Endothelial cell of umbilical vein (primary cell): ENCODE measurements around the gene SELENOO. TPM values are rescaled to one million over a fixed set of nuclear protein-coding genes. Genes with fewer than 3 reads are reported as not detected.

Source experiments
- BruUV-seq: library from RNA; stranded (reverse); fragments of 400-500 nt; replicated peaks from 2 replicates; lab custom pipeline; 2021; lab: Mats Ljungman, UMichigan
- CTCF ChIA-PET: fragments of 300-600, 350-600 bp; sonication (Branson Sonifier 250); formaldehyde crosslinking; loops from one replicate; lab custom pipeline; 2021; ENCODE audit warnings: antibody characterized with exemption, inconsistent platforms; lab: Charles Lee
- POLR2A ChIA-PET: fragments of 300-600, 350-600 bp; sonication (Branson Sonifier 250); formaldehyde crosslinking; loops from one replicate; lab custom pipeline; 2021; ENCODE audit warnings: antibody characterized with exemption, inconsistent platforms; lab: Charles Lee
- DNase-seq: peaks from one replicate; pipeline ENCODE4 v3.0.0-alpha.2; 2011; ENCODE audit warnings: low read depth, low spot score
- FAIRE-seq: peaks from 2 replicates; lab custom pipeline; 2011; peaks lifted over from hg19 to GRCh38; lab: Jason Lieb, UNC
- H2AFZ ChIP-seq: 2 replicates; pipeline ENCODE4 v1.6.0; 2012; ENCODE audit warnings: low read depth, low read length, control low read depth, inconsistent platforms
- H3K27ac ChIP-seq: 2 replicates; pipeline ENCODE4 v1.5.1; 2011; ENCODE audit warnings: low read depth, mild to moderate bottlenecking, control low read depth, low read length, moderate library complexity; ENCODE audit not compliant: insufficient read depth
- H3K27me3 ChIP-seq, 2 experiments: 2 replicates each; pipeline versions ENCODE4 v1.6.0 to v1.6.1; 2011; ENCODE audit warnings: low read length in 2 of 2, mixed read lengths in 1 of 2; ENCODE audit not compliant: control insufficient read depth in 2 of 2, insufficient read depth in 2 of 2
- H3K36me3 ChIP-seq, 2 experiments: 2 replicates in 1 of 2; 3 replicates in 1 of 2; pipeline ENCODE4 v1.5.1; 2011; ENCODE audit warnings: low read length in 2 of 2, mild to moderate bottlenecking in 1 of 2, moderate library complexity in 1 of 2; ENCODE audit not compliant: control insufficient read depth in 2 of 2, insufficient read depth in 2 of 2; ENCODE audit errors: extremely low read depth in 1 of 2
- H3K4me1 ChIP-seq: 3 replicates; pipeline ENCODE4 v1.5.1; 2011; ENCODE audit warnings: mild to moderate bottlenecking, low read length; ENCODE audit not compliant: control insufficient read depth, insufficient read depth; ENCODE audit errors: extremely low read depth
- H3K4me2 ChIP-seq: 2 replicates; pipeline ENCODE4 v1.6.1; 2011; ENCODE audit warnings: low read length, control low read depth, mixed read lengths; ENCODE audit not compliant: insufficient read depth
- H3K4me3 ChIP-seq, 3 experiments: fragments of 200-600 bp in 1 of 3; sonication (generic), shearing (Covaris generic) in 1 of 3; replicated peaks in 1 of 3; 2 replicates each; pipeline ENCODE4 v1.5.1; 2011 to 2016; ENCODE audit warnings: control low read depth in 3 of 3, low read length in 3 of 3, mild to moderate bottlenecking in 2 of 3, inconsistent platforms in 1 of 3, low read depth in 1 of 3, moderate library complexity in 1 of 3; ENCODE audit not compliant: insufficient read depth in 1 of 3
- H3K79me2 ChIP-seq: 2 replicates; pipeline ENCODE4 v1.6.0; 2012; ENCODE audit warnings: low read length, inconsistent platforms; ENCODE audit not compliant: control insufficient read depth, insufficient read depth
- H3K9ac ChIP-seq: replicated peaks from 2 replicates; pipeline ENCODE3; 2011; ENCODE audit warnings: low read length, control low read depth; ENCODE audit not compliant: insufficient read depth; ENCODE audit errors: extremely low read depth
- H3K9me1 ChIP-seq: replicated peaks from 3 replicates; pipeline ENCODE4 v1.6.0; 2011; ENCODE audit warnings: mild to moderate bottlenecking, low read length; ENCODE audit not compliant: control insufficient read depth, insufficient read depth; ENCODE audit errors: extremely low read depth
- H3K9me3 ChIP-seq: replicated peaks from 2 replicates; pipeline ENCODE4 v1.5.1; 2012; ENCODE audit warnings: low read length, inconsistent platforms; ENCODE audit not compliant: control insufficient read depth, insufficient read depth
- H4K20me1 ChIP-seq: replicated peaks from 2 replicates; pipeline ENCODE3; 2011; ENCODE audit warnings: mild to moderate bottlenecking, low read length; ENCODE audit not compliant: control insufficient read depth, insufficient read depth; ENCODE audit errors: extremely low read depth
- EZH2 ChIP-seq: IDR thresholded peaks from 2 replicates; pipeline ENCODE4 v1.6.1; 2012; ENCODE audit warnings: borderline replicate concordance, low read depth, mild to moderate bottlenecking, moderate library complexity, low read length, inconsistent platforms; ENCODE audit not compliant: severe bottlenecking
- FOS ChIP-seq: IDR thresholded peaks from 2 replicates; pipeline ENCODE4 v1.6.1; 2011; ENCODE audit warnings: mild to moderate bottlenecking, low read length, moderate library complexity, borderline replicate concordance; ENCODE audit not compliant: insufficient read depth
- GATA2 ChIP-seq: IDR thresholded peaks from 2 replicates; pipeline ENCODE4 v1.7.0; 2011; ENCODE audit warnings: low read depth, mild to moderate bottlenecking, moderate library complexity, mixed read lengths, low read length; ENCODE audit not compliant: insufficient read length, insufficient read depth
- JUN ChIP-seq: IDR thresholded peaks from 2 replicates; pipeline ENCODE4 v1.6.1; 2011; ENCODE audit warnings: borderline replicate concordance, low read depth; ENCODE audit not compliant: insufficient read length, insufficient read depth
- MYC ChIP-seq: IDR thresholded peaks from one replicate; pipeline ENCODE4 v1.6.1; 2011; ENCODE audit warnings: mild to moderate bottlenecking, low read depth, low read length
- POLR2A ChIP-seq: IDR thresholded peaks from 2 replicates; pipeline ENCODE4 v1.6.1; 2012; ENCODE audit warnings: low read depth, mild to moderate bottlenecking, control low read depth, low read length
- POLR2AphosphoS5 ChIP-seq: IDR thresholded peaks from 2 replicates; pipeline ENCODE4 v1.6.1; 2012; ENCODE audit warnings: low read depth, mild to moderate bottlenecking, control low read depth, low read length, moderate library complexity; ENCODE audit not compliant: insufficient read depth
- dilution Hi-C: fragments of 300-500 bp; cut with MboI; formaldehyde crosslinking; loops from one replicate; pipeline ENCODE4 v1.15.0; 2019; ENCODE audit warnings: low sequenced_read_pairs; ENCODE audit not compliant: extremely low pct_ligation_motif_present
- intact Hi-C: fragments of 100-400 bp; cut with micrococcal nuclease; formaldehyde crosslinking; loops from one replicate; pipeline ENCODE4 v1.10.0; 2022
- polyA plus RNA-seq, 4 experiments: library from polyadenylated mRNA; depleted of rRNA in 3 of 4; stranded (reverse) in 3 of 4; unstranded in 1 of 4; fragments of >200 nt; gene quantifications; 2 replicates each; pipeline versions ENCODE4 v1.2.1 to v1.2.3, GENCODE V29; 2011 to 2012; ENCODE audit warnings: missing spikeins in 1 of 4
- total RNA-seq: library from RNA; stranded (reverse); gene quantifications from 2 replicates; pipeline ENCODE4 v1.2.3, GENCODE V29; 2021
- TF ChIP-seq, protein P1 (sequence below), 2 donors: IDR thresholded peaks; 1 replicate in 1 of 2; 2 replicates in 1 of 2; pipeline ENCODE4 v1.5.1; 2011; ENCODE audit warnings: low read length in 2 of 2, mild to moderate bottlenecking in 2 of 2, moderate library complexity in 2 of 2, control low read depth in 1 of 2, inconsistent platforms in 1 of 2, low read depth in 1 of 2; ENCODE audit not compliant: insufficient read depth in 1 of 2; ENCODE audit errors: extremely low read depth in 1 of 2
- TF ChIP-seq, protein P2 (sequence below): IDR thresholded peaks from 2 replicates; pipeline ENCODE4 v1.6.1; 2011; ENCODE audit not compliant: insufficient read depth, insufficient read length

The SELENOO gene
- total and polyA plus RNA-seq, 2 donors (not counting 3 experiments of a cell fraction or from before 2014, with no cell fraction given), result 24.1 to 37.5 TPM

DNA sequence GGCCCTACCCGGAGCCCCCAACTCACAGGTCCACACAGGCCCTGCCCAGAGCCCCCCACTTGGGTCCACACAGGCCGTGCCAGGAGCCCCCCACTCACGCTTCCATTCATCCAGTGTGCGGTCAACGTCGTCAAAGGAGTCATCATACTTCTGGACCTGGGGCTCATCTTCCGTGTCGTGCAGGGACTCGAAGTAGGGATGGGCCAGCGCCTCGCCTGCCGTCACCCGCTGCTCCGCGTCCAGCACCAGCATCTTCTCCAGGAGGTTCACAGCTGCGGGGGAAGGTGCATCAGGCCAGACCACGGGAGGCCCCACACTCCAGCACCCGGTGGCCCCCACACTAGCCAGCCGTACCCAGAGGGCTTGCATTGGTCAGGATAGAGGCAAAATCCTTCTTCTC, 54.3 kb downstream of the SELENOO start:
- dilution Hi-C loops, result no loop called here
- no peak overlapping the region for H3K4me2 ChIP-seq
- intact Hi-C loops, result no loop called here
- no peaks in the 10 kb centered on the region for H3K9me3 ChIP-seq
- H3K79me2 ChIP-seq, result peaks cover 14% of the 10 kb centered on the region
- POLR2A ChIA-PET, result no interaction called here
- CTCF ChIA-PET, result interaction anchor here (1.4 kb wide), 2 partner anchors 12 to 86 kb away, joined by 3 to 6 read pairs; no protein-coding TSS in a partner anchor
- BruUV-seq, result no TSS peak
- no peak overlapping the region for H3K4me3 ChIP-seq
- no peak for FAIRE-seq
- H4K20me1 ChIP-seq, result no peaks in the 10 kb centered on the region
- H3K27ac ChIP-seq, result no peak overlapping the region
- H3K36me3 ChIP-seq, result peaks cover 0 to 36% of the 10 kb centered on the region in 2 experiments
- H3K9ac ChIP-seq, result no peak overlapping the region
- H3K9me1 ChIP-seq, result no peaks in the 10 kb centered on the region
- TF ChIP-seq, protein P1, sequence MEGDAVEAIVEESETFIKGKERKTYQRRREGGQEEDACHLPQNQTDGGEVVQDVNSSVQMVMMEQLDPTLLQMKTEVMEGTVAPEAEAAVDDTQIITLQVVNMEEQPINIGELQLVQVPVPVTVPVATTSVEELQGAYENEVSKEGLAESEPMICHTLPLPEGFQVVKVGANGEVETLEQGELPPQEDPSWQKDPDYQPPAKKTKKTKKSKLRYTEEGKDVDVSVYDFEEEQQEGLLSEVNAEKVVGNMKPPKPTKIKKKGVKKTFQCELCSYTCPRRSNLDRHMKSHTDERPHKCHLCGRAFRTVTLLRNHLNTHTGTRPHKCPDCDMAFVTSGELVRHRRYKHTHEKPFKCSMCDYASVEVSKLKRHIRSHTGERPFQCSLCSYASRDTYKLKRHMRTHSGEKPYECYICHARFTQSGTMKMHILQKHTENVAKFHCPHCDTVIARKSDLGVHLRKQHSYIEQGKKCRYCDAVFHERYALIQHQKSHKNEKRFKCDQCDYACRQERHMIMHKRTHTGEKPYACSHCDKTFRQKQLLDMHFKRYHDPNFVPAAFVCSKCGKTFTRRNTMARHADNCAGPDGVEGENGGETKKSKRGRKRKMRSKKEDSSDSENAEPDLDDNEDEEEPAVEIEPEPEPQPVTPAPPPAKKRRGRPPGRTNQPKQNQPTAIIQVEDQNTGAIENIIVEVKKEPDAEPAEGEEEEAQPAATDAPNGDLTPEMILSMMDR (IDR thresholded peaks at IDR 0.05; ENCODE audit: extremely low read depth in 1 of 2, insufficient read depth in 1 of 2, low read depth in 1 of 2, low read length in 2 of 2), result no peak
- TF ChIP-seq JUN (no peak), EZH2 (no peak), GATA2 (no peak), POLR2A (no peak), FOS (no peak), MYC (no peak), POLR2AphosphoS5 (no peak)
- TF ChIP-seq, protein P2, sequence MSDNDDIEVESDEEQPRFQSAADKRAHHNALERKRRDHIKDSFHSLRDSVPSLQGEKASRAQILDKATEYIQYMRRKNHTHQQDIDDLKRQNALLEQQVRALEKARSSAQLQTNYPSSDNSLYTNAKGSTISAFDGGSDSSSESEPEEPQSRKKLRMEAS, result no peak
- no peaks in the 10 kb centered on the region for H3K27me3 ChIP-seq
- H2AFZ ChIP-seq, result no peak overlapping the region
- peaks cover 11% of the 10 kb centered on the region for H3K4me1 ChIP-seq
- DNase-seq, result no peak
